Measurements from ENCODE around the gene CTAG1B.

GRCh38 chrX:154653048-154653401, 33.9 kb upstream of the CTAG1B start:
- TF ChIP-seq ZNF510 (tag by site-specific recombination; IDR thresholded peaks at IDR 0.05; ENCODE audit: insufficient replicate concordance): no peak
- no peak for TF ChIP-seq ZNF239 (tag by site-specific recombination; IDR thresholded peaks at IDR 0.05)
- TF ChIP-seq TCF7L2 (IDR thresholded peaks at IDR 0.05; ENCODE audit: borderline replicate concordance, low read depth, low read length): no peak
- no peak for TF ChIP-seq ZNF76 (tag by site-specific recombination; IDR thresholded peaks at IDR 0.05; ENCODE audit: borderline replicate concordance, low read depth)
- TF ChIP-seq ZBTB26 (tag by site-specific recombination; optimal IDR thresholded peaks at IDR 0.05): no peak
- no peak for TF ChIP-seq CTCF (tag by site-specific recombination; IDR thresholded peaks at IDR 0.05)
- no peak for TF ChIP-seq HOXD13 (CRISPR knock-in tag; IDR thresholded peaks at IDR 0.05; ENCODE audit: borderline replicate concordance)
- TF ChIP-seq ZBTB7A (tag by site-specific recombination; IDR thresholded peaks at IDR 0.05; ENCODE audit: low read depth): no peak
- no peak for TF ChIP-seq OSR2 (tag by site-specific recombination; IDR thresholded peaks at IDR 0.05)
- no peak for TF ChIP-seq ZBTB48 (tag by site-specific recombination; IDR thresholded peaks at IDR 0.05)

All from HEK293 (cell line).